HG03025 (cell line): ENCODE results near the gene GDPGP1.

Experiments used
- ATAC-seq: cut with Tn5 transposase; IDR thresholded peaks from one replicate; pipeline ENCODE4 v1.9.1; 2021; ENCODE audit warnings: mild to moderate bottlenecking, moderate library complexity; ENCODE audit not compliant: unreplicated experiment, low FRiP score

Gene GDPGP1

DNA sequence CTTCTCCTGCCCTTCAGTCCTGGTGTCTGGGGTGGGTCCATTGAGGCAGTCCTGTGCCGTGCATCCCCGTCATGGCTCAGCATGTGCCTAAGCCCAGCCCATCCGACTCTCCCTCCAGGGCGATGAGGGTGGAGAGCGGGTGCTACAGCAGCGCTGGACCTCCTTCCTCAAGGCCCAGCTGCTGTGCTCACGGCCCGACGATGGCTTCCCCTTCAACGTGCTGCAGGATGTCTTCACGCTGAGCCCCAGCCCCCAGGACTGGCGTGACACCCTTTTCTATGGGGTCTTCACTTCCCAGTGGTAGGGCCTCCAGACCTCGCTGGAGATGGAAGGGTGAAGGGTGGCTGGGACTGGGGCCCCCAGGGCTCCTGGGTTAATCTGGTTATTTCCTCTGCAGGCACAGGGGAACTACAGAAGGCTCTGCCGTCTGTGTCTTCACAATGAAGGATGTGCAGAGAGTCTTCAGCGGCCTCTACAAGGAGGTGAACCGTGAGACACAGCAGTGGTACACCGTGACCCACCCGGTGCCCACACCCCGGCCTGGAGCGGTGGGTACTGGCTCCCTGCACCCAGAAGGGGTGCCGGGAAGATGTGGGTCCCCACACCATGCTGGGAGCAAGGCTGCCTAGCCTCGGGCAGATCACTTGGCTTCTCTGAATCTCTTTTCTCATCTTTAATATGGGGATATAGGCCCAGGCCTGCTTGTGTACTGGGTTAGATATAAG, 10.4 kb upstream of the GDPGP1 start:
- ATAC-seq = no peak

DNA sequence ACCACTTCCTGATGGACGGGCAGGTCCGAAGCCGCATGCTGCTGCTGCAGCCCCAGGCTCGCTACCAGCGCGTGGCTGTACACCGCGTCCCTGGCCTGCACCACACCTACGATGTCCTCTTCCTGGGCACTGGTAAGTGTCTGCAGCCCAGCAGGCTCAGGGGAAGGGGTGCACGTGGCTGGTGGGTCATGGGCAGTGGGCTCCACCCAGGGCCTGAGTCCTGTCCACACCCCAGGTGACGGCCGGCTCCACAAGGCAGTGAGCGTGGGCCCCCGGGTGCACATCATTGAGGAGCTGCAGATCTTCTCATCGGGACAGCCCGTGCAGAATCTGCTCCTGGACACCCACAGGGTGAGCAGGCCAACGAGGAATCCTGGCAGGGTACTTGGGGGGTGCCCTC, 9.0 kb upstream of the GDPGP1 start:
- no peak for ATAC-seq

DNA sequence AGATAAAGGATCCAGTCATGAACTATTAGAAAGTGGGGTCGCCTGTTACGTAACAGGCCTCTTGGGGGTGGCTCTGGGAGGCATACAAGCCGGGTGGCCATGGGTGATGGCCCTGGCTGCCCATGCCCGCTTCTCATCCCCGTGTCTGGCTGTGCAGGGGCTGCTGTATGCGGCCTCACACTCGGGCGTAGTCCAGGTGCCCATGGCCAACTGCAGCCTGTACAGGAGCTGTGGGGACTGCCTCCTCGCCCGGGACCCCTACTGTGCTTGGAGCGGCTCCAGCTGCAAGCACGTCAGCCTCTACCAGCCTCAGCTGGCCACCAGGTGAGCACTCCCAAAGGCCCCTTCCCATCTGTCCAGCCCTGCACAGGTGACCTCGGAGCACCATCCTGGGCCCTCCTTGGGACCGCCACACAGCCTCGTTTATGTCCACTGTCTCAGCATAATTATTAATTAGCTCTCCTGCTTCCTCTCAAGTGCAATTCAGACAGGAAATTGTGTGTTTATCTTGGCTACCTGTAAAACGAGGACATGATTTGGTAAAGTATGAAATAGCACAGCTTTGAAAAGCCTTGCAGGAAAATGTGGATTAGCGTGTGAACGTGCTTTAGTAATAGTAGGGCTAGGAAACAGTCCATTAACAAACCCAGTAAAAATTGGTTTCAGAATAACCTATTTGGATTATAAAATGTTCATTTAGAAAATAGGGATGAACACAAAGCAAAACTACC, 8.3 kb upstream of the GDPGP1 start:
- ATAC-seq = no peak

DNA sequence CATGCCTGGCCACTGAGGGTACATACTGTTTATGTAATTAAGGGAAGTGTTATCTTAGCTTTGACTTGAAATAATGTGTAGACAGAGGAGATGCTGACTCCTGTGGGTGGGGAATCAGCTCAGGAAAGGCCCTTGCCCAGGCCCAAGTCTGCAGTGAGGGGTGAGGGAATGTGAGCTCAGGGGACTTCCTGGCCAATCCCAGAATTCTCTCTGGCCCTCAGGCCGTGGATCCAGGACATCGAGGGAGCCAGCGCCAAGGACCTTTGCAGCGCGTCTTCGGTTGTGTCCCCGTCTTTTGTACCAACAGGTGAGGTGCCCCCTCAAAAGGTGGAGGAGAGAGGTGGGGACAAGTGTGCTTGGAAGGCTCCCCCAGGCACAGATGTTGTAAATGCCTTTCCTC, 6.7 kb upstream of the GDPGP1 start:
- no peak for ATAC-seq

DNA sequence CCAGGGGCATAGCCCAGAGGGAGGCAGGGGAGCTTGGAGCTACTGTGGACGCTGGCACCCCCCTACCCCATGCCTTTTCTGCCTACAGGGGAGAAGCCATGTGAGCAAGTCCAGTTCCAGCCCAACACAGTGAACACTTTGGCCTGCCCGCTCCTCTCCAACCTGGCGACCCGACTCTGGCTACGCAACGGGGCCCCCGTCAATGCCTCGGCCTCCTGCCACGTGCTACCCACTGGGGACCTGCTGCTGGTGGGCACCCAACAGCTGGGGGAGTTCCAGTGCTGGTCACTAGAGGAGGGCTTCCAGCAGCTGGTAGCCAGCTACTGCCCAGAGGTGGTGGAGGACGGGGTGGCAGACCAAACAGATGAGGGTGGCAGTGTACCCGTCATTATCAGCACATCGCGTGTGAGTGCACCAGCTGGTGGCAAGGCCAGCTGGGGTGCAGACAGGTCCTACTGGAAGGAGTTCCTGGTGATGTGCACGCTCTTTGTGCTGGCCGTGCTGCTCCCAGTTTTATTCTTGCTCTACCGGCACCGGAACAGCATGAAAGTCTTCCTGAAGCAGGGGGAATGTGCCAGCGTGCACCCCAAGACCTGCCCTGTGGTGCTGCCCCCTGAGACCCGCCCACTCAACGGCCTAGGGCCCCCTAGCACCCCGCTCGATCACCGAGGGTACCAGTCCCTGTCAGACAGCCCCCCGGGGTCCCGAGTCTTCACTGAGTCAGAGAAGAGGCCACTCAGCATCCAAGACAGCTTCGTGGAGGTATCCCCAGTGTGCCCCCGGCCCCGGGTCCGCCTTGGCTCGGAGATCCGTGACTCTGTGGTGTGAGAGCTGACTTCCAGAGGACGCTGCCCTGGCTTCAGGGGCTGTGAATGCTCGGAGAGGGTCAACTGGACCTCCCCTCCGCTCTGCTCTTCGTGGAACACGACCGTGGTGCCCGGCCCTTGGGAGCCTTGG, 5.9 kb upstream of the GDPGP1 start:
- no peak for ATAC-seq

DNA sequence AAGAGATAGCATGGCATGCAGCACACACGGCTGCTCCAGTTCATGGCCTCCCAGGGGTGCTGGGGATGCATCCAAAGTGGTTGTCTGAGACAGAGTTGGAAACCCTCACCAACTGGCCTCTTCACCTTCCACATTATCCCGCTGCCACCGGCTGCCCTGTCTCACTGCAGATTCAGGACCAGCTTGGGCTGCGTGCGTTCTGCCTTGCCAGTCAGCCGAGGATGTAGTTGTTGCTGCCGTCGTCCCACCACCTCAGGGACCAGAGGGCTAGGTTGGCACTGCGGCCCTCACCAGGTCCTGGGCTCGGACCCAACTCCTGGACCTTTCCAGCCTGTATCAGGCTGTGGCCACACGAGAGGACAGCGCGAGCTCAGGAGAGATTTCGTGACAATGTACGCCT, 5.0 kb upstream of the GDPGP1 start:
- no peak for ATAC-seq

DNA sequence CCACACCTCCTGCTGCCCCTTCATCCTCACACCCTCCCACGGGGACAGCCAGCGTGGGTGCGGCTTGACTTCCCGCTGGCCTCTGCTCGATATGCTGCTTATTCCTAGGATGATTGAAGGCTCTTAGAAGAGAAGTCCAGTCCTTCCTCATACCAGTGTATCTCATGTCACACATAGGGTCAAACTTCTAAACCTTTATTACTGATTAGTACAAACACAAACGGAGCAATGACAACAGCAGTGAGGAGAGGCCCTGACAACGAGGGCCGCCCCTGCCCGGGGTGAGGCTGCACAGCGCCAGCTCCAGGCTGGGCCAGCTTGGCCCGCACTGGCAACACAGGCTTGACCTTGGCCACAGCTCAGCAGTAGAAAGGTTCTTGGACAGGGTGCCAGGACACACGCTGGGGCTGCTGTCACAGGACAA, 3.9 kb upstream of the GDPGP1 start:
- no peak for ATAC-seq

DNA sequence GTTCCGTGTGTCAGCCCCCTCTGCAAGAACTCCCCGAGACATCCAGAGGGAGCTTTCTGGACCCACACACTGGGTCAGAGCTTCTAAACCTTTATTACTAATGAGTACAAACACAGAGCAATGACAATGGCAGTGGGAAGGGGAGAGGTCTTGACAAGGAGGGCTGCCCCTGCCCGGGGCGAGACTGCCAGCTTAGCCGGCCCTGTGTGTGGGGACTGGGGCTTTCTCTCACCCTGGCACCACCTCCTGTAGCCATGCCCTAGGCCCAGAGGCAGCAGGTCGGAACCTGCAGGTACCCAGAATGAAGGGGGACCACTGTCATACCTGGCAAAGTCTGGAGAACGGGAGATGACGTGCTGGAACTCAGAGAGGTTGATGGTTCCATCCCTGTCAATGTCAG, 3.4 kb upstream of the GDPGP1 start:
- no peak for ATAC-seq

DNA sequence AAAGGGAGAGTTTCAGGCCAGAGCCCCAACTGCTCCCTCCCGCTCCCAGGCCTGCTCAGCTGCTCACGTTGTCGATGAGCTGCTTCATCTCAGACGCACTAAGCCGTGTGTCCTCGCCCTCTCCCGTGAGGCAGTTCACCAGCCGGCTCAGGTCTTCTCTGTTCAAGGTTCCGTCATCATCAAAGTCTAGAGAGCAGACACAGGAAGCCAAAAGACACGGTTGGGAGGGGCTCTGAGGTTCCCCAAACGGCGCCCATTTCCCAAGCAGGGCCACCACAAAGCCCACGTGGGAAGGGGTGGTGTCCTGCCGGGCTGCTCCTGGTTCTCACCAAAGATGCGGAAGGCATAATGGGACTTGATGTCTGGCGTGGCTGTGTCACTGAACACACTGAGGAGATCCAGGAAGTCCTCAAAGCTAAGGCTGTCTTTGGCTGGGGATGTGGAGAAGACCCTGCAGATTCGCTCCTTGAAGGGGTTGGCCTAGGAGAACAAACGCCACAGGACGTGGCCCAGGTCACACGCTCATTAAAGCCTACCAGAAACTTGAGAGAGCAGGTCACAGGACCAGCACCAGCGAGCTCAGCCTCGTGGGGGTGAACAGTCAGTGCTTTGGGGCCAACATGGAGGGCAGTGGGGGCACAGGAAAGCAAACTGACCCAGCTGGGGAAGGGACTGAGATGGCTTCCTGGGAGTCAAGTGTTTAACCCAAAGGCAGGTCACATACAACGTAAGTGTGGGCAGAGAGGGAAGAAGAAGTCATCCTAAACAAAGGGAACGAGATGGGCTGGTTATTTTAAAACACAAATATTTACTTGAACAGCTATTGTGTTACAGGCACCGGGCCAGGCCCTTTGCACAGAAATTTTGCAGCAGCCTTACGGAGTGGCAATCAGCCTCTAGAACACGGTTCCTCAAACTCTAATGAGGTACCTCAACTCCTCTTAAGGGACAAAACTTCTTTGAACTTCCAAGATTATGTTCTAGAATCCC, 2.7 kb upstream of the GDPGP1 start:
- ATAC-seq = no peak

DNA sequence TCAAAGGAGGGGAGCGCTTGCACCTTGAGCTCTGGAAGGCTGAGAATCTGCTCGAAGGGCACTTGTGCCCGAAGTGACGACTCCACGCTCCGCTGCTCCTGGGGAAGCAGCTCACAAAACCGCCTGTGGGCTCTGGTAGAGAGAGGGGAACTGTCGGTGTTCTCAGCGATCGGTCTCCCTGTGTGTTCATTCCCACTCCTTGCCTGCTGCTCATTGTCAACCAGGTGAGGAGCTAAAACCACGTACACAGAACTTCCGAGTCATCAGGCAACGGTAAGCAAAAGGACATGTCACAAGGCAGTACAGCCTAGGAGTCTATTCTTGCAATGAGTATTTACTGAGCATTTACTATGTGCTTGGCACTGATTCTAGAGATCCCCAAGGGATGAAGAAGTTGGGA, 1.8 kb upstream of the GDPGP1 start:
- ATAC-seq = no peak

DNA sequence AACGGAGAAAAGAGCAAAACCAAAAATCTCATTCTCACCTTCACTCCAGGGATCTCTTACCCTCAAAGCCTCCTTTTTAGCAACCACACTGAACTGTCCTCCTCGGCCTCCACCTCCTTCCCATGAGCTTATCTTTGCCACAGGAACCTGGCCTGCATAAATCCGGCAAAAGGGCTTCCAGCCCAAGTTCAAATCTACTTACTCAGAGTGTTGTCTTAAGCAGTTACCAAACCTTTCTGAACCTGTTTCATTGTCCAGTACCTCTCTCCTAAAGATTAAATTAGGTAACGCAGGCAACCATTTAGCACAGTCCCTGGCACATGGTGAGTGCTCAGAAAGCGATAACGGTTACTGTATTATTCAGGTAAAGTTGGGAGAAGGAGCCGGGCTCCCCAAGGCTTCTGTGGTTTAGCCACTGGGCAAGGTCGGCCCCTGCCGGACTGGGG, 1.0 kb upstream of the GDPGP1 start:
- no peak for ATAC-seq

DNA sequence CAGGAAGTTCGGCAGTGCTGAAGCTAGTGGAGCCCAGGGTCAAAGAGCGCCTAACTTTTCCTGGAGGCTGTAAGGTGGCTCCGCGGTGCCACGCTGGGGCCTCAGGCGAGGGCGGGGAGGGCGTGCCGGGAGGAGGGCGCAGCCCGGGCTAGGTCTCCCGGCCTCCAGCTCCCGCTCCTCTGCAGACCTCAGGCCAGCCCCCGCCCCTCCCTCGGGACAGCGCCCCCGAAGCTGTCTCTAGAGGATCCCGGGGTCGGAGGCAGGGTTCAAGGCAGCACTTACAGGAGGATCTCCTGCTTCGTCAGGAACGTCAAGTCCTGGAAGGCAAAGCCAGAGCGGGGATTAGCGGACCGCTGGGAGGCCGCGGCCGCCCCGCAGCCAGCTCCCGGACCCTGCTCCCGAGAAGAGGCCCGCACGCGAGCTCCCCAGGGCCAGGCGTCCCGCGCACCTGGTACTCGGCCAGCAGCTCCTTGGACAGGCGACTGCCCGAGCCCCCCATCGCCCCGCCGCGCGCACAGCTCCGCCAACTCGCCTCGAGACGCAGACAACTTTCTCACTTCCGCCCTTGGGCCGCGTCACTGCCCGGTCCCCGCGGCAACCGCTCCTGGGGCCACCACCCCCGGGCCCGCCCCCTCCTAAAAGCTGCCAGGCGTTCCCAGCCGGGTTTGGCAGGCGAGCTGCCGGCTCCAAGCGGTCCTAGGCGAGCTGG, 468 bp upstream of the GDPGP1 start, which contains the start of gene CIB1:
CIB1 (minus strand) TSS at position 555 of the 709 bp plus-strand sequence; CDS start at position 499, 56 bp downstream.
- peak; percentile 74 for ATAC-seq

DNA sequence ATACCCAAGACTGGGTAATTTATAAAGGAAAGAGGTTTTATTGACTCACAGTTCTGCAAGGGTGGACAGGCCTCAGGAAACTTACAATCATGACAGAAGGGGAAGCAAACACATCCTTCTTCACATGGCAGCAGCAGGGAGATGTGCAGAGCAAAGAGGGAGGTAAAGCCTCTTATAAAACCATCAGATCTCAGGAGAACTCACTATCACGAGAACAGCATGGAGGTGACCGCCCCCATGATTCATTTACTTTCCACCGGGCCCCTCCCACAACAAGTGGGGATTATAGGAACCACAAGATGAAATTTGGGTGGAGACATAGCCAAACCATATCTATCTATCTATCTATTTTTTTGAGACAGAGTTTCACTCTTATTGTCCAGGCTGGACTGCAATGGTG, 5.4 kb downstream of the GDPGP1 start:
- ATAC-seq = no peak

DNA sequence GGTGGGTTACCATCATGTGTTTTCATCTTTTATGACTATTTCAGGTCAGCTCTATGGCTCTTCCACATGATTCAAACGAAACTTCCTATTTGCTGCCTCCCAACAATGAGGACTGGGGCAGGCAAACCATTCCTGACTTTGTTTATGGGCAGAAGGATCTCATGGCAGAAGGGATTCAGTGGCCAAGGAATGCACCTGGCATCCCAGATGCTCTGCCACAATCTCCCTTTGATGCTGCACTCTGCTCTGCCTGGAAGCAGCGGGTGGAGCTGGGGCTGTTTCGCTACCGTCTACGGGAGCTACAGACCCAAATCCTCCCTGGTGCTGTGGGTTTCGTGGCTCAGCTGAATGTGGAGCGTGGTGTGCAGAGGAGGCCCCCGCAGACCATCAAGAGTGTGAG, 6.8 kb downstream of the GDPGP1 start:
- ATAC-seq = no peak

DNA sequence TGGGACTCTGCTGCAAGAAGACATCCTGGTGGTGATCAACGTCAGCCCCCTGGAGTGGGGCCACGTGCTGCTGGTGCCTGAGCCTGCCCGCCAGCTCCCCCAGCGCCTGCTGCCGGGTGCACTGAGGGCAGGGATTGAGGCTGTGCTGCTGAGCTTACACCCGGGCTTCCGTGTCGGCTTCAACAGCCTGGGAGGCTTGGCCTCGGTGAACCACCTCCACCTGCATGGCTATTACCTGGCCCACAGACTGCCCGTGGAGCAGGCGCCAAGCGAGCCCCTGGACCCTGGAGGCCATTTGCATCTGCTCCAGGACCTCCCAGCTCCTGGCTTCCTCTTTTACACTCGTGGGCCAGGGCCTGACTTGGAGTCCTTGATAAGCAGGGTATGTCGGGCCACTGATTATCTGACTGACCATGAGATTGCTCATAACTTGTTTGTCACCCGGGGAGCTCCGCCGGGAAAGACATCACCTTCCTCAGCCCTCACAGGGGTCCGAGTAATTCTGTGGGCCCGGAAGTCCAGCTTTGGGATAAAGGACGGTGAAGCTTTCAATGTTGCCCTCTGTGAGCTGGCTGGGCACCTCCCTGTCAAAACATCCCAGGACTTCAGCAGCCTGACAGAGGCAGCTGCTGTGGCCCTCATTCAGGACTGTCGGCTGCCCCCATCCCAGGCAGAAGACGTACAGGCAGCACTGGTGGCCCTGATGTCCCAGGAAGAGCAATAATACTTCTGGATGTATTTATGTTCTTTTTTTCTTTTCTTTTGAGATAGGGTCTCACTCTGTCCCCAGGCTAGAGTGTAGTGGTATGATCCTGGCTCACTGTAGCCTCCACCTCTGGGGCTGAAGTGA, 7.6 kb downstream of the GDPGP1 start:
- no peak for ATAC-seq

DNA sequence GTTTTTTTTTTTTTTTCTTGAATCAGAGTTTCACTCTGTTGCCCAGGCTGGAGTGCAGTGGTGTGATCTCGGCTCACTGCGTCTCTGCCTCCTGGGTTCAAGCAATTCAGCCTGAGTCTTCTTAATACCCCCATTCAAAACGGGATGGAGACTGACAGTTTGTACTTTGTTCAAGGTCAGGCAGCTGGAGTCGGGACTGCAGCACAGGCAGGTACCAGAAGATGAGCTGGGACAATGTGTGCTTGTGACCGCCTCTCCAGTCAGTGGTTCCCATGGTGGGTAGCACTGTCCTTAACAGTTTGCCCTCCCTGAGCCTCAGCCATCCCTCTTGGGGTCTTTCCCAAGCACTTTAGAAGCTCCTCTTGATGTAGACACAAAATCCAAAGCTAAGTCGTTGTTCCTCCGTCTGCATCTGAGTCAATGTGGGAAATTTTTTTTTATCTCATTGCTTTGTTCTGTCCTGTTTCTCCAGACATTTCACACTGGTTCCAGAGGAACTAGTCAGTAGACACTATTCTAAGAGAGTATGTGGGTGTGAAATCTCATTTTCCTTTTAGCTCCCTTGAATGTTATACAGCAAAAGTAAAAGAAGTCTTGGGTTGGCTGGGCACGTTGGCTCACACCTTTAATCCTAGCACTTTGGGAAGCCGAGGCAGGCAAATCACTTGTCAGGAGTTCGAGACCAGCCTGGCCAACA, 10.1 kb downstream of the GDPGP1 start:
- ATAC-seq = no peak

DNA sequence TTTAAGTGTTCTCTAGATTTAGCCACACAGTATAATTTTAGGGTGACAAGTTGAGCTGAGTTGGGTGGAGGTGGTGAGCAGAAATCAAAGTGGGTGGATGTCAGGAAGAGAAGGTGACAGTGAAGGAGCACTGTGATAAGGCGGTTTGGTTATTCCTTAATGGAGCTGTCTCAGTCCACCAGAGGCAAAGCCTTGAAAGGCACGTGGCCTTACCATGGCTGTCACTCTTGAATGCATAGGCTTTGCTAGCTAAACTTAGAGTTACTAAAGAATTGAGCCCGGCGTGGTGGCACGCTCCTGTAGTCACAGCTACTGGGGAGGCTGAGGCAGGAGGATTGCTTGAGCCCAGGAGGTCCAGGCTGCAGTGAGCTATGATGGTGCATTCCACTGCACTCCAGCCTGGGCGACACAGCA, 14.8 kb downstream of the GDPGP1 start:
- ATAC-seq = no peak
